Stomach (tissue), 4 donors: ENCODE results near the gene GLT8D1.

Experiments used
- EP300 ChIP-seq: sonication (generic); formaldehyde crosslinking; IDR thresholded peaks from one replicate; pipeline ENCODE4 v1.6.1; 2017; ENCODE audit warnings: antibody characterized with exemption
- POLR2A ChIP-seq, 4 donors: fragments of 450-650 bp; IDR thresholded peaks; one replicate each; pipeline ENCODE4 v1.6.1; 2016; ENCODE audit warnings: antibody characterized with exemption in 4 of 4, control low read depth in 2 of 4, mild to moderate bottlenecking in 1 of 4, moderate library complexity in 1 of 4
- POLR2AphosphoS5 ChIP-seq, 3 donors: sonication (generic); formaldehyde crosslinking; IDR thresholded peaks; one replicate each; pipeline ENCODE4 v1.6.1; 2016; ENCODE audit warnings: antibody characterized with exemption in 3 of 3
- TF ChIP-seq, protein P1 (sequence below), 7 experiments: fragments of 450-650 bp in 4 of 7; fragments of 200-600 bp in 3 of 7; sonication (generic) in 3 of 7; IDR thresholded peaks; one replicate each; pipeline ENCODE4 v1.5.1; 2016 to 2019; ENCODE audit warnings: antibody characterized with exemption in 7 of 7, control low read depth in 2 of 7, mild to moderate bottlenecking in 1 of 7

DNA sequence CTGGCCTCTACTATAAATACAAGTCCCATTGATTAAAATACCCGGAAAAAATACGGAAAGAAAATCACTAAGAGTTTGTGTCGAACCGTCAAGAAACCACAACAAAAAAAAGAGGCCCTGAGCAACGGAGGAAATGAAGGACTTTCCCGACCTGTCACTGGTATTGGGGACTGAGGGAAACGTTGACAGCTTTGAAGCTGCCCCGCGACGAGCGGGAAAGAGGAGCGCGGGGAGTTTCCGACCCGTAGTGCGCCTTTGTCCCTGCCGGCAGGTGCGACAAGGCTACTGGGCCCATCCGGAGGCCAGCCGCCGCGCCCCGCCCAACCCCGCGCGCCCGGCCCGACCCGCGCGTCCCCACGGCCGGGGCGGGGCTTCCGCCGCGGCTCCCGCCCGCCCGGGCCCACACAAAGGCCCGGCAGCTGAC lies 20.3 kb downstream of the GLT8D1 start:
- TF ChIP-seq, protein P1, sequence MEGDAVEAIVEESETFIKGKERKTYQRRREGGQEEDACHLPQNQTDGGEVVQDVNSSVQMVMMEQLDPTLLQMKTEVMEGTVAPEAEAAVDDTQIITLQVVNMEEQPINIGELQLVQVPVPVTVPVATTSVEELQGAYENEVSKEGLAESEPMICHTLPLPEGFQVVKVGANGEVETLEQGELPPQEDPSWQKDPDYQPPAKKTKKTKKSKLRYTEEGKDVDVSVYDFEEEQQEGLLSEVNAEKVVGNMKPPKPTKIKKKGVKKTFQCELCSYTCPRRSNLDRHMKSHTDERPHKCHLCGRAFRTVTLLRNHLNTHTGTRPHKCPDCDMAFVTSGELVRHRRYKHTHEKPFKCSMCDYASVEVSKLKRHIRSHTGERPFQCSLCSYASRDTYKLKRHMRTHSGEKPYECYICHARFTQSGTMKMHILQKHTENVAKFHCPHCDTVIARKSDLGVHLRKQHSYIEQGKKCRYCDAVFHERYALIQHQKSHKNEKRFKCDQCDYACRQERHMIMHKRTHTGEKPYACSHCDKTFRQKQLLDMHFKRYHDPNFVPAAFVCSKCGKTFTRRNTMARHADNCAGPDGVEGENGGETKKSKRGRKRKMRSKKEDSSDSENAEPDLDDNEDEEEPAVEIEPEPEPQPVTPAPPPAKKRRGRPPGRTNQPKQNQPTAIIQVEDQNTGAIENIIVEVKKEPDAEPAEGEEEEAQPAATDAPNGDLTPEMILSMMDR (IDR thresholded peaks at IDR 0.05): no peak
- TF ChIP-seq POLR2A (IDR thresholded peaks at IDR 0.05): no peak
- peak in 2 of 3 donors; percentile 54 to 64 for TF ChIP-seq POLR2AphosphoS5 (IDR thresholded peaks at IDR 0.05)
- TF ChIP-seq EP300: no peak
